M059J (cell line): Measurements from ENCODE around the gene MC1R. TPM values are rescaled to one million over a fixed set of nuclear protein-coding genes. Genes with fewer than 3 reads are reported as not detected.
"Not testable (repeated sequence)": the region's sequence is repeated elsewhere in the genome, so short reads cannot be mapped to it uniquely, and the experiment has no call there.

Experiments
- DNase-seq: peaks from one replicate; pipeline ENCODE4 v3.0.0-alpha.2; 2012; ENCODE audit warnings: low read depth
- total RNA-seq: library from RNA; depleted of rRNA; stranded (reverse); fragments of >200 nt; shearing (Covaris generic); gene quantifications from 2 replicates; pipeline ENCODE4 v1.2.3, GENCODE V29; 2014; rRNA removed

Gene MC1R
- 2.1 and 4.0 TPM in 2 replicates for total RNA-seq

- DNase-seq = no peak
Measured at GRCh38 chr16:89918453-89919347, at the start of gene MC1R. Gene MC1R, plus strand, starts transcription at chr16:89918862. Its CDS starts 397 bp downstream, at chr16:89919259.

DNA sequence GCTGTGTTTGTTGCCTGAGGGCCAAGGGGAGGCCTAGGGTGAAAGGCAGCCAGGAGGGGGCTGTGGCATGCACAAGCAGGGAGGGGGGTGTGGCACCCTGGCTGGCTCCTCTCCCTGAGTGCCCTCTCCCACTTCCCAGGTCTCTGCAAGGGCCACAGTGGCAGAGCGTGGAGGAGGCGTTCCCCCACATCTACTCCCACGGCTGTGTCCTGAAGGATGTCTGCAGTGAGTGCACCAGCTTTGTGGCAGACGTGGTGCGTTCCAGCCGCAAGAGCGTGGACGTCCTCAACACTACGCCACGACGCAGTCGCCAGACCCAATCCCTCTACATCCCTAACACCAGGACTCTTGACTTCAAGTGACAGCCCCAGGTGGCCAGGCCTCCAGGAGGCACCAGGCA is 48.8 kb upstream of the MC1R start:
- no peak for DNase-seq

DNA sequence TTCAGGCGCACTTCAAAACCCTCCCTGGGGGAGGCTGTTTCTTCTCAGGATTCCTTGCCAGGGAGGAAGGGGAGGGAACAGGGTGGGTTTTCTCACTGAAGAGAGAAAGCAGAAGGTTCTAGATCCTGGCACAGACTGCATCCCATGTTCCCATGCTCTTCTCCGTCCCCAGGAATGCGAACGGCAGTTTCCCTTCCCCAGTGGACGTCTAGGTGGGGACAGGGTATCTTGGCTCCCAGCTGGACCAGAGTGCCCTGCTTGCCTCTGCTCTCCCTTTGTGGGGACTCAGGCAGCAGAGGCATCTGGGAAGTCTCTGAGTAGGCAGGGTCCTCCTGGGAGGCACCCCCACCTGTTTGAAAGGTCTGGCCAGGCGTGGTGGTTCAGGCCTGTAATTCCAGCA is 48.2 kb upstream of the MC1R start:
- DNase-seq = no peak

DNA sequence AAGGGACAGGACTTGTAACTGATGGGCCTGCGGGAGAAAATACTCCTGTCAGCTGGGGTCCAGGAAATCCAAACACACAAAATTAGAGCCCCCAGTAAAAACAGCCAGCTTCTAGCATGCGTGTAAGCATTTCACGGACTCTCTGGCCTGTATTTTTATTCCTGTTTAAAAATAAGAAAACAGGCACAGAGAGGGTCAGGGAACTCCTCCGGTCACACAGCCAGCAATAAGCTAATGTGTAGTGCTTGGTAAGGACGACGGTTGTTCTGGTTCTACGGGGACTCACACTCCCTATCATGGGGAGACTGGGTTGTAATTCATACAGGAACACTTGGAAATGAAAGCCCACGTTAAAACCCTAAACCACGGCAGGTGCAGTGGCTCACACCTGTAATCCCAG is 46.8 kb upstream of the MC1R start:
- no peak for DNase-seq

GRCh38 chr16:89873109-89873971 is 45.3 kb upstream of the MC1R start, which contains the start of gene TCF25:
Gene TCF25, plus strand, starts transcription at chr16:89873592. Its CDS starts 76 bp downstream, at chr16:89873668.
- DNase-seq = peak; percentile 80

- DNase-seq = peak; percentile 78
Measured at GRCh38 chr16:89873972-89874689, 44.5 kb upstream of the MC1R start.

DNA sequence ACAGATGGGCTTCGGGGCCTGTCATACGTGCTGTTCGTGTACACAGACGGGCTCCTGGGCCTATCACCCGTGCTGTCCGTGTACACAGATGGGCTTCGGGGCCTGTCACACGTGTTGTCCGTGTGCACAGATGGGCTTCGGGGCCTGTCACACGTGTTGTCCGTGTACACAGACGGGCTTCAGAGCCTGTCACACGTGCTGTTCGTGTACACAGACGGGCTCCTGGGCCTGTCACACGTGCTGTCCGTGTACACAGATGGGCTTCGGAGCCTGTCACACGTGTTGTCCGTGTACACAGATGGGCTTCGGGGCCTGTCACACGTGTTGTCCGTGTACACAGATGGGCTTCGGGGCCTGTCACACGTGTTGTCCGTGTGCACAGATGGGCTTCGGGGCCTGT is 39.5 kb upstream of the MC1R start:
- not testable (repeated sequence) for DNase-seq

GRCh38 chr16:89880477-89881367 is 37.9 kb upstream of the MC1R start:
- DNase-seq = no peak

DNA sequence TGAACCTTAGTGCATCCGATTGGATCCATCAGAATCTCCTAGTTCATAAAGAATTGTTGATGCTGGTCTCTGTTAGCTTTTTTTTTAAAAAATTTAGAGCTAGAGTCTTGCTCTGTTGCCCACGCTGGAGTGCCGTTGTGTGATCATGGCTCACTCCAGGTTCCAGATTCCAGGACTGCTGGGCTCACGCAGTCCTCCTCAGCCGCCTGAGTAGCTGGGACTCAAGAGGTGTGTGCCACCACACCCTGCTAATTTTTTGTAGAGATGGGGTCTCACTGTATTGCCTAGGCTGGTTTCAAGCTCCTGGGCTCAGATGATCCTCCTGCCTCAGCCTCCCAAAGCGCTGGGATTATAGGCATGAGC is 37.3 kb upstream of the MC1R start:
- no peak for DNase-seq

DNA sequence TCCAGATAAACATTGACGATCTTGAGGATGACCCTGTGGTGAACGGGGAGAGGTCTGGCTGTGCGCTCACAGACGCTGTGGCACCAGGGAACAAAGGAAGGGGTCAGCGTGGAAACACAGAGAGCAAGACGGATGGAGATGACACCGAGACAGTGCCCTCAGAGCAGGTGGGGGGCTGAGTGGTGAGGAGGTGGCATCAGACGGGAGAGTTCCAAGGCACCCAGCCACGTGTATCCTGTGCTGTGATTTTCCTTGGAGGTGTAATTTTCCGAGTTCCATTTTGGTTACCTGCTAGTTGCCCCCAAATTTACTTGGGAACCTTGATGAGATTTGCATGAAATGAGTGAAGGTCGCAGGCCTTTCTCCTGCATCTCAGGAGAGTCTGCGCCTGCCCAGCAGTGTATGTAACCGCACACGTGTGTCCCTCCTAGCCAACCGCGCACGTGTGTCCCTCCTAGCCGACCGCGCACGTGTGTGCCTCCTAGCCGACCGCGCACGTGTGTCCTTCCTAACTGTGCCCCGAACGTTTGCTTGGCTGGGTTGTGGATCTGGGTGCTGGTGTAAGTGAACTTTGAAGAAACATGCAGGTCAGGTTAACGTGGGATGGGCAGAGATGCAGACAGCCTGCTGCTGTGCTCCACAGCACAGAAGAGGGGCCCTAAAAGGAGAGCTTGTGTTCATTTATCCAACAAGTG is 35.2 kb upstream of the MC1R start:
- DNase-seq = no peak

GRCh38 chr16:89884041-89884421 is 34.6 kb upstream of the MC1R start:
- DNase-seq = no peak

- no peak for DNase-seq
Measured at GRCh38 chr16:89887243-89887642, 31.4 kb upstream of the MC1R start.

- no peak for DNase-seq
Measured at GRCh38 chr16:89890200-89890599, 28.5 kb upstream of the MC1R start.

DNA sequence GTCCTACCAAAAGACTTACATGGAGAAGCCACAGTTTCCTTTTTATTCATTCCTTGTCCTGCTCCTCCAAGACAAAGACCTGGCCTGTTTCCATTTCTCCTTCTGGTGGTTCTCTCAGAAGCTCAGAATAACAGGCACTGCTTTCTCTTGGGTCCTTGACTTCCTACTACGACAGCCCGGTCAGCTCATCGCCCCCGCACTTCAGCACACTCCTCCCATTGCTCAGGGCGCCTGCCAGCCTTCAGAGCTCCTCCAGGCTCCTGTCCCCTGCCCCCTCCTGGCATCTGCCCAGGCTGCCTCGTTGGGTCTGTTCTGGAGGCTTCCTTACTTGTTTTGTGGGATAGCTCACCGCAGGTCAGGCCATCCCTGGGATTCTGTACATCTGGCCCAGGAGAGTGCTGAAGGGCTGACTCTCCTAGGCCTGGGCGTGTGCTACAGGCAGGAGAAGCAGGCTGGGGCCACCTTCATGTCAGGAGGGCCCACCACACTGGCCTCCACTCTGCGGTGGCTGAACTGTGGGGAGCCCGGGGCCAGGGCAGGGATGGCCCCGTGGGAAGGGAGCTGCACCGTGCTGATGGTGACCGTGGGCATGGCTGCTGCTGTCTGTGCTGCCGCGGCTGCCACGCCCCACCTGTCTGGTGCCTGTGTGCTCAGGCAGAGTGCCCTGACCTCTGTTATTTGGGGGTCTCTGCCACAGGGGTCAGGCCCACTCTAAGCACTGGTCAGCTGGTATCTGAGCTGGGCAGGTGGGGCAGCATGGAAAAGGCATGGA is 27.6 kb upstream of the MC1R start:
- DNase-seq = no peak

GRCh38 chr16:89892055-89892630 is 26.5 kb upstream of the MC1R start:
- no peak for DNase-seq

- no peak for DNase-seq
Measured at GRCh38 chr16:89892635-89893034, 26.0 kb upstream of the MC1R start.

- no peak for DNase-seq
Measured at GRCh38 chr16:89893642-89894548, 24.8 kb upstream of the MC1R start.
